ENCODE data around the gene SPTAN1.

DNA sequence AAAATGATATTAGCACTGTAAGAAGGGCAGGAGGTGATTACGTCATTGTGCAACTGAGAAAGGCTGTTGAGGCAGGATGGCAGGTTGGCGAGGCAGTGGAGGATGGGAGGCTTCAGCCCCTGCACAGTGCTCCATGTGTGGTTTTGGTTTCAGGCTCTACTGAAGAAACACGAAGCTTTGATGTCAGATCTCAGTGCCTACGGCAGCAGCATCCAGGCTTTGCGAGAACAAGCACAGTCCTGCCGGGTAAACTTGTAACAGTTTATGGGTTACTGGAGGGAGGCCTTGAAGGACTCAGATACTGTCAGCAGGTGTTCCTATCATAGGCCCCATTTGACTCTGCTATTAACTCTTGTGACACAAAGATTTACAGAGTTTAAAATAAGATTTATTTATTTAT lies 35.1 kb downstream of the SPTAN1 start:
- TF ChIP-seq POLR2A (IDR thresholded peaks at IDR 0.05; ENCODE audit: low read depth) = no peak
- TF ChIP-seq, protein P1, sequence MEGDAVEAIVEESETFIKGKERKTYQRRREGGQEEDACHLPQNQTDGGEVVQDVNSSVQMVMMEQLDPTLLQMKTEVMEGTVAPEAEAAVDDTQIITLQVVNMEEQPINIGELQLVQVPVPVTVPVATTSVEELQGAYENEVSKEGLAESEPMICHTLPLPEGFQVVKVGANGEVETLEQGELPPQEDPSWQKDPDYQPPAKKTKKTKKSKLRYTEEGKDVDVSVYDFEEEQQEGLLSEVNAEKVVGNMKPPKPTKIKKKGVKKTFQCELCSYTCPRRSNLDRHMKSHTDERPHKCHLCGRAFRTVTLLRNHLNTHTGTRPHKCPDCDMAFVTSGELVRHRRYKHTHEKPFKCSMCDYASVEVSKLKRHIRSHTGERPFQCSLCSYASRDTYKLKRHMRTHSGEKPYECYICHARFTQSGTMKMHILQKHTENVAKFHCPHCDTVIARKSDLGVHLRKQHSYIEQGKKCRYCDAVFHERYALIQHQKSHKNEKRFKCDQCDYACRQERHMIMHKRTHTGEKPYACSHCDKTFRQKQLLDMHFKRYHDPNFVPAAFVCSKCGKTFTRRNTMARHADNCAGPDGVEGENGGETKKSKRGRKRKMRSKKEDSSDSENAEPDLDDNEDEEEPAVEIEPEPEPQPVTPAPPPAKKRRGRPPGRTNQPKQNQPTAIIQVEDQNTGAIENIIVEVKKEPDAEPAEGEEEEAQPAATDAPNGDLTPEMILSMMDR (IDR thresholded peaks at IDR 0.05) = no peak

All from esophagus muscularis mucosa (tissue), 3 donors.